Fibroblast of skin of right quadriceps (primary cell): Measurements from ENCODE around the gene CDRT15.
"Not testable (repeated sequence)": the region's sequence is repeated elsewhere in the genome, so short reads cannot be mapped to it uniquely, and the experiment has no call there.

Source experiments
- DNase-seq: peaks from one replicate; pipeline ENCODE4 v3.0.0-alpha.2; 2013

Gene CDRT15

DNA sequence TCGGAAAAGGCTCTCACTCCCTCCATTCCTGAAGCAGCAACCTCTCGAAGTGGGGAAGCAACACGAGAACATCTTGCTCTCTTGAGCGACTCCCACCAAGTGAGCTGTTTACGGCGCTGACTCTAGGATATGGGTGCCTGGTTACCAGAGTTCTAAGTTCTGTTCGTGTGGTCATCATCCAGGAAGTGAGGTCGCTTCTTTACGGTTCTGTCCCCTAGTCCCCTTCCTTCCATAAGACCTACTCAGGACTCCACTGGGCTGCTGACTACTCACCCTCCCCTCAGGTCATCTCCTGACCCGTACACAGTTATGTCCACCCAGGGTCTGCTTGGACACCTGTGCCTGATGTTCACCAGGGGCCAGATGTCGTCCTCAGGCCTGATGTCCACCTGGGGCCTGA is at the start of gene CDRT15:
Gene CDRT15 (minus strand): TSS at position 101 of the 400 bp plus-strand sequence. CDS start 29 bp downstream, at position 72.
- DNase-seq: not testable (repeated sequence)

DNA sequence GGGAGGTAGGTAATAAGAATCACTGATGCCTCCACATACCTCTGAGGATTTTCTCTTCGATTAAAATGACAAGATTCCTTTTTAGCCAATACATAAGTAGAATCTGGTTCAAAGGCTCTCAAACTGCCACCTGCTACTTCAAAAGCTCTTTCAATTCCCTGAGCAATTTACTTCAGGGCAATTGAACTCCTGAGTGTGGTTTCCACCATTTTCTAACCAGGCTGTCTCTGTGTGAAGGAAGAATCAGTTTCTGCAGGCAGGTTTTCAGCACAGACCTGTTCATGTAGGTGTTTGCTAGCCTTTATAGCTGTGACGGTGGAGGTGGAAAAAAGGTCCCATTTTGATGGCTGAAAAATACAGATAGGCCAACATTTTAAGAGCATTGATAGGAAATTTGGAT is 46.1 kb upstream of the CDRT15 start:
- DNase-seq: no peak

DNA sequence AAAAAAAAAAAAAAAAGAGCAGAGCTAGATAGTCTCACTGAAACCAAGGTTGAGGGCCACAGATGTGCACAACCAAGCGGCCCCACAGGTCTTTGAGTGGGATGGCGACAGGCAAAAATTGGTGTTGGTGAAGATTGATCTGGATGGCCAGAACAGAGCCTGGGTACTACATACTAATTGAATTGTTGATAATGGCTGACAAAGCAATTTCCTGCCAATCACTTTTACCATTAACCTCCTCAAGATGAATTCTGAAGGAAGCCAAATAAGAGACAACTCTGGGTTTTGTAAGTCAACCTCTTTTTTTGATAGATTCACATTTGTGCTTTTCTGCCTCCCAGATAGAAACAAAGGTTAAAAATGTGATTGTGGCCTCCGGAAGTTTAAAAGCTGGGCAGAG is 44.9 kb upstream of the CDRT15 start:
- DNase-seq: no peak

DNA sequence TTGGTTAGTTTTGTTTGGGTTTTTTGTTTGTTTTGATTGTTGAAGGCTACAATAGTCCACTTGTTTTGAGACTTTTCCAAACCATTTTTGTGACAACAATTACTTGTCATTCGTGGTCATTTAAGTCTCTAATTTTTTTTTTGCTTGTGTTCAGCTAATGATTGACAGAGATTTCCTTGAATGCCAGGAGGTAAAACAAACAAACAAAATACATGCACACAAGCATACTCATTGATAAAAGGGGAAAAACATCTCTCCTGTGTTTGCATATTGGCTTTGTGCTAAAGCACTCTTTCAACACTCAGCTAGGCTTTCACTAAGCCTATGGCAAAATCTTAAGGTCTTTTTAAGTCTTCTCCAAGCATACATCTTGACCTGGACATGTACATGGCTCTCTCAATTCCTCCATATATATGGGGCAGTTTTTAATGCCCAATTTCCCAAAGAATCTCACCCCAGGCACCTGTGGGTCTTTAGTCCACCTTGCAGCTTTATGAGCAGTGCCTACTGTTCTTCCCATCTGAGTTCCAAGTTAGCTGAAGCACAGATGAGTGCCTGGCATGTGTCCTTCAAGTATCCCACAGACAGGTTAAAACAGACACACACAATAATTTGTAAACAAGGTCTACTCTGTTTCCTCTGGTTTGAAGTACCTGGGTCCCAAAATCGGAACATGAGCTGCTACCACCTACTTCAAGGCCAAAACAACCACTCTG is 40.0 kb upstream of the CDRT15 start:
- DNase-seq: no peak

DNA sequence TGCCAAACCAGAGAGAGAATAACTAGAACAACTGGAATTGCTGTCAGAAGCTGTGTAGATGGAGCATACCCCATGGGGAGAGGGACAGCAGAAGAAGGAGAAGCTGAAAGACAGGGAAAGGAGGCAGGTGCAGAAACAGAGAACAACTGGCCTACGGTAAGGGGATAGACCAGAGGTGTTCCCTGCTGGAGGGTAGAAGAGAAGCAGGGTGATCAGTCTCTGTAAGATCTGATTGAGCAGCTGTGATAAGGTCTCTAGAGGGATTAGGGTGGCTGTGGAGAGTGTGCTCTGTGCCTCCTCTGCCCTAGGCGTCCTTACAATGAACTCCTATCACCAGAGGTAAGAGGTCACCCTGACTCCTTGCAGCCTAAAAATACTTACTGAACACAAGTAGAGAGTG is 33.8 kb upstream of the CDRT15 start:
- no peak for DNase-seq

DNA sequence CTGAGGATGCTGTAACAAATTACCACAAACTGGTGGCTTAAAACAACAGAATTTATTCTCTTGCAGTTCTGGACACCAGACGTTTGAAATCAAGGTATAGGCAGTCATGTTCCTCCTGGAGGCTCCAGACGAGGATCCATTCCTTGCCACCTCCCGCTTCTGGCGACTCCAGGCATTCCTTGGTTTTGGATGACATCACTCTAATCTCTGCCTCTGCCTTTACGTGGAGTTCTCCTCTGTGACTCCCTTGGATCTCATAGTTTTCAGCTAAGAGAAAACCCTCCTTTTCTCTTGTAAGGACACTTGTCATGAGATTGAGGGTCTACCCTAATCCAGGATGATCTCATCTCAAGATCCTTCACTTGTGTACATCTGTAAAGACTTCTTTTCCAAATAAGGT is 32.8 kb upstream of the CDRT15 start:
- DNase-seq: no peak

DNA sequence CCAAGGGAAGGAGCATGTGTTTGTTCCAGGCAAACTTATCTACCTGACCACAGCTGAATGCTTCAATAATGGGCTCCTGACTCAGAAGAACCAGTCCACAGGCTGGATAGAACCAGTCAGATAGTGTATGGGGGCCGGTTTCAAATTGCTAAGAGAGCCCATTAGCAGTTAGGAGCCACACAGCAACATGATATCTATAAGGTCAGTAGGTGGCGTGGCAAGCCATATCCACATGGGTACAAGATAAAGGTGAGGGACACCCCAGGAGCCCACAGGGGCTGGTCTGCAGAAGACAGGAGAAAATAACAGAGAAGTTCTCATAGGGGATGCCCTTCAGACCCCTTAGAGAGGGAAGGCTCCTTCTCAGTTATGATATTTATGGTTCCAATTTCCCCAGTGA is 31.6 kb upstream of the CDRT15 start:
- no peak for DNase-seq

DNA sequence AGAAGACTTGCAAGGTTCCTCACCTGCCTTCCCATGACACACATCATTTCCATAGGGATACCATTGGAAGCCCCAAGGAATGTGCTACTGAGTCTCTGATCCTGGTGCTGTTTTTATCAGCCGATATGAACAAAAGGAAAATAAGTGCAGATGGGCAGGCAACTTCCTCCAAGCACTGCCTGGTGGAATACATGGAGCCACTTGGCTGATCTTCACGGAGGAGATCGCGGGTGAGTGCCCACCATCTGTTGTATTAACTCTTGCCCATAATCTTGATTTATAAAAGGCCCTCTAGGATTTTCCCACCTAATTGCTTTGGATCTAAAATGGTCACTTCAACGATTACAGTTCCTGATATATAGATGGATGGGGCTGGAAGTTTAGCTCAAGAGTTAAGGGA is 24.7 kb upstream of the CDRT15 start:
- DNase-seq: no peak

DNA sequence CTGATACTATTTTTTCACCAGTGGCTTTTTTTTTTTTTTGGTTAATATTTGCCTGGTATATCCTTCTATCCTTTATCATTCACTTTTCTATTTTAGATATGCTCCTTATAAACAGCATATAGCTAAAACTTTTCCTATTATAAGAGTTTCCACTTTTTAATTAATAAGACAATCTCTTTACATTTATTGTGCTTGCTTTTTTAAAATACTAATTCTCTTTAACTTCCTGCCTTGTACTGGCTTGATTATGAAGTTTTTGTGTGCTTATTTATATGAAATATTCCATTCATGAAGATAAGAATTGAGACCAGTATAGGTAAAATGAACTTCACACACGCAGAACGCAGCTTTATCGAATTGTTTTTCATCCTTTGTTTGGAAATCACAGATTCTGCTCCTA is 9.0 kb upstream of the CDRT15 start:
- DNase-seq: no peak

DNA sequence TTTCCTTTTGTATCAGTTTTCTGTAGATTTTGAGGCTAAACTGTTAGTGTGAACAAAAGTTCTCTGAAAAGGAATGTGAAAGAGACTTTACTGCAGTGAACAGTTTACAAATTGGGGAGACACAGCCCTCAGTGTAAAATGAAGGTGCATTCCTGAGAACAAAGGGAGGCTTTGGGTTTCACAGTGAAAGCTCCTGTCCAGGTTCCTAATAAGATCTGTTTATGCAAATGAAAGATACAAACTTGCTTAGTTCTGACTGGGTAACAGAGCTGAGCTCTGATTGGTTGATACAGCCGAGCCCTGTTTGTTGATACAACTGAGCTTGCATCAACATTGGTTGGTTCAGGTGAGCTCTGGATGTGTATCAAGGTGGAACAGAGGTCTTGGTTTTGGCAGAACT is 8.3 kb upstream of the CDRT15 start:
- DNase-seq: no peak

DNA sequence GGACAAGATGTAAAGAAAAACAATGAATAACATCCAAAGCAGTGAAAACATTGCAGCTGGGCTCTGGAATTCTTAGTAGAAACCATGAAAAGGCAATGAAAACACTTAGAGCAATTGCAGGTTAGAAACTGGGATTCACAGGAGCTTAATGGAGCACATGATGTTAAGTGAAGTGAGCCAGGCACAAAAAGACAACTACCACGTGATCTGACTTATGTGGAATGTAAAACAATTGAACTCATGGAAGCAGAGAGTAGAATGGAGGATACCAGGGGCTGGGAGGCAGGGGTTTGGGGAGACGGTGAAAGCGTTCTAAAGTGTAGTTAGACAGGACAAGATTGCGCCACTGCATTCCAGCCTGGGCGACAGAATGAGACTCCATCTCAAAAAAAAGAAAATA is 2.6 kb upstream of the CDRT15 start:
- not testable (repeated sequence) for DNase-seq

DNA sequence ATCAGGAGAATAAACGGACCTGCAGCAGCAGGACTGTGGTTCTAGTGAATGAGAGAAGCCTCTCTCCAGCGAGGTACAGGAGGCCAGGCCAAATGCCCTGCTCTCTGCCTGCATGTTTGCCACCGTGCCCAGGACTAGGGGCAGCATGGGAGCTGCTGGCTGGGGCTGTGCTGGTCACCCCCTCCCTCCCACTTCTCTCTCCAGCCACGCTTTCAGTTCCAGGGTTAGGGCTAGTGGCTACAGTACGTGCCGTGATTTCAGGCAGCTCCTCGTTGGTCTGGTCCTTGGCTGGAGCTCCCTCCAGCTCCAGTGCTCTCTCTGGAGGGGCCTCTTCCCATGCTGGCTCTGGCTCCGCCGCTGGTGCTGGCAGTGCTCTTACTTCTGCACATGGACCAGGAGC is 630 bp downstream of the CDRT15 start:
- not testable (repeated sequence) for DNase-seq

DNA sequence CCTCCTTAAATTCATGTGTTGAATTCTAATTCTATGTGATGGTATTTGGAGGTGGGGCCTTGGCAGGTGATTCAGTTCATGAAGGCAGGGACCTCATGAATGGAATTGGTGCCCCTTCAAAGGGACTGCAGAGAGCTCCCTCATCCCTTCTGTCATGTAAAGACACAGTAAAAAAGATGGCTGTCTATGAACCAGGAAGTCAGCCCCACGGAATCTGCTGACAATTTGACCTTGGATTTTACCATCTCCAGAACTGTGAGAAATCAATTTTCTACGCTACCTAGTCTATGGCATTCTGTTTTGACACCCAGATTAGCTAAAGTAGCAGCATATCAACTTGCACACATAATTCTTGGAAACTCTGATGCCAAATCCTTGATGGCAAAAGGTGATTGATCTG is 1.6 kb downstream of the CDRT15 start:
- DNase-seq: not testable (repeated sequence)

DNA sequence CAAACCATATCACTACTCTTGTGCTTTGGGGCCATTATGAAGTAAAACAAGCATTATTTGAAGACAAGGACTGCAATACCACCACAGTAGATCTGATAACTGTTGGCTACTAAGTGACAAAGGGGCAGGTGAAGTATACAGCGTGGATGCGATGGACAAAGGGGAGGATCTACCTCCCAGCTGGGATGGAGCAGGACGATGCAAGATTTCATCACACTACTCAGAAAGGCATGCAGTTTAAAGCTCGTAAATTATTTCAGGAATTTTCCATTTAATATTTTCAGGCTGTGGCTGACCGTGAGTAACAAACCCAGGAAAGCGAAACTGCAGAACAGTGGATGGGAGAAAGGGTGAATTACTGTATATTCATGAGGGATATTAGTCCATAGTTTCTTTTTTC is 5.5 kb downstream of the CDRT15 start:
- peak; percentile 45 for DNase-seq

DNA sequence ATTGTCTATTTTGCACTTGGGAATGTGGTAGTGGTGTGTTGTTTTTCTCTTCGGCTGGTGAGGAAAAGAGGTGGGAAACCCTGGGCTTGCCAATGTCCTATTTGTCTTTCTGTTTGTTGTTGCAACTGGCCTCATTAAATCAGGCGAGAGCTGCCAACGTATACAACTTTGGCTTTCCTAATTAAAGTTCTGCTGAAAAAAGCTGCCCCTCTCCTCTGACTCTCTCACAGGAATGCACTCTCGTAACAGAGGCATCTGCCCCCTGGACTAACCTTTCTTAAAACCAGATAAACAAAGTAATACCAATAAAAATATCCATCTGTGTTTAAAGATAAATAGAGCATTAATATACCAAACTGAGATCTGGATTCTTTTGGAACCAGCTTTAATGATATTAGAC is 7.8 kb downstream of the CDRT15 start:
- DNase-seq: peak; percentile 38

DNA sequence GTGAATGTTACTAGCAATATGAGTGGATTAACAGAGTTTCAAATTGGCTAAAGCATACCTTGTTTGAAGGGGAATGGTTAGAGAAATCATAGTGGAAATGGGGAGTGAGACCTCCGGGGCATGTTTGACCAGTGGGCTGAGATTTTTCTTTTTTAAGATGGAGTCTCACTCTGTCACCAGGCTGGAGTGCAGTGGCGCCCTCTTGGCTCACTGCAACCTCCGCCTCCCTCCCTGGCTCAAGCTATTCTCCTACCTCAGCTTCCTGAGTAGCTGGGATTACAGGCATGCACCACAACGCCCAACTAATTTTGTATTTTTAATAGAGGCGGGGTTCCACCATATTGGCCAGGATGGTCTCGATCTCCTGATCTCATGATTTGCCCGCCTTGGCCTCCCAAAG is 9.6 kb downstream of the CDRT15 start:
- DNase-seq: no peak

DNA sequence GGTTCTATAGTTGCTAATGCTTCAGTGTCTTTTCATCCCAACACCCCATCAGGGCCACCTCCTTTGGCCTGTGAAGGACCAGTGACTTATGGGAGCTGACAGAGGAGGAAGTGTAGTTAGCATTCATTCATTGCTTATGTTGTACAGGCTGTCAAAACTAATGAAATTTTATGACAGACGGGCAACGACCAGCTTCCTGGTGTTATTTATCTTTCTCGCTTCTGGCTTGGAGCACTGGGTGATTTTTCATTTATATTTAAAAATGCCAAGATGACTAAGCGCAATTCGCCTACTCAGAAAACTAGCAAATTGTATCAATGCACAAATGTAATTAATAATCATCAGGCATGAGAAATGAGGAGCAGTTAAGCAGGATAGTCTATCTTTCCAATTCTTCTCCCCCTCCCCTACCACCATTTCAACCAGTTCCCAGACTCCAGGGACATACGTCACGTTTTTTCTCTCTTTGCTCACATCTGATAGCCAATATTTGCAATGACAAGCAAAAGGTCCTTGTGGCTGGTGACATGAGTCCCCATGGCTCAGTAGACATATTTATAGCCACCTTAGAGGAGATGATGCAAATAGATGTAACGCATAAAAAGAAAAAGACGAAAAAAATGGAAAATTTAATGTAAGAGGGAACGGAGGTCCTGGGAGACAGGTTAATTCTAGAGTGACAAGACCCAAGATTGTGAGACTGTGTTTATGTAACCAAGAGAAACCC is 11.2 kb downstream of the CDRT15 start:
- no peak for DNase-seq

DNA sequence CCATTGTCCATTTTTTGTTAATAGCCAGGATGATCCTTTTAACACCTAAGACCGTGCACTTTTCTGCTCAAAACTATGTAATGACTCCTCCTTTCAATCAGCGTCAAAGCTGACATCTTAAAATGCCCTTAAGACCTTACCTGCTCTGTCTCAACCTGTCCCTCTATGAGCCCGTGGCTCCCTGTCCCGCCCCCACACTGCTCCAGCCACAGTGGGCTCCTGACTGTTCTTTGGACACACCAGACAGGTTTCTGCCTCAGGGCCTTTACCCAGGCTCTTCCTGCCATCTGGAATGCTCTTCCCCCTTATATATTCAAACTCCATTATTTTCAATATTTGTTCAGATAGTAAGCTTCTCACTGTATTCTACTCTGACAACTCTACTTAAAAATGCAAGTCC is 14.1 kb downstream of the CDRT15 start:
- DNase-seq: no peak

DNA sequence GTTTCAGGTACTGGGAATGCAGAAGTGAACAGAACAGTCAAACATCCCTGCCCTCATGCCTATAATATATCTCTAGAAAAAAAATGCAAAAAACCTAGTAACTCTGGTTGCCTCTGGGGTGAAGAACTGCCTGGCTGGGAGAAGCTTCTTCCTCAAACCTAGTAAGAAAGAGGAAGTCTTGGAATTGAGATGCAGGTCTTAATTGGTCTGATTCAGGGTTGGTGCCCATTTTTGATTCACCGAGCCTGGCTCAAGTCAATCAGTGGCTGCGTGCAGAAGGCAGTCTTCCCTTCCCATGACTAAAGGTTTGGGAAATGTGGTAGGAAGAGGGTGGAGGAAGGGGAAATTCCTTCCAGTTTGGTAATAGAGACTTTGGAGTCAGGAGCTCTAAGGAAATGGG is 22.4 kb downstream of the CDRT15 start:
- peak; percentile 44 for DNase-seq

DNA sequence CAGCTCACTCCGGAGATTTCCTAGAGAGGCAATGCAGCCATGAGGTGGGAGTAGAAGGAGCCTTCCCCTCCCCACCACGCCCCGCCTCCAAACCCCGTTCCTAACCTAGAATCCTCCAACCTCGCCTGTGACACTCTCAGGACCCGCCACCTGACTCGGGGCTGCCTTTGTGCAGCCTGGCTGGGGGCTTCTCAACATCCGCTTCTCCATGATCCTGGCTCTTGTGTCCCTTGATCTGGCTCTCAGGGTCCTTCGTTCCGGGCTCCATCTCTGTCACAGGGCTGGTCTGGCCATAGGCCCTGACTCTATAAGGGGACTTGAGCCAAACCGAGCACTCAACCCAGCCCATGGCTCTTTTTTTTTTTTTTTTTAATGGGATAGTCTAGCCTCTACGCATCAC is 24.3 kb downstream of the CDRT15 start:
- DNase-seq: no peak

DNA sequence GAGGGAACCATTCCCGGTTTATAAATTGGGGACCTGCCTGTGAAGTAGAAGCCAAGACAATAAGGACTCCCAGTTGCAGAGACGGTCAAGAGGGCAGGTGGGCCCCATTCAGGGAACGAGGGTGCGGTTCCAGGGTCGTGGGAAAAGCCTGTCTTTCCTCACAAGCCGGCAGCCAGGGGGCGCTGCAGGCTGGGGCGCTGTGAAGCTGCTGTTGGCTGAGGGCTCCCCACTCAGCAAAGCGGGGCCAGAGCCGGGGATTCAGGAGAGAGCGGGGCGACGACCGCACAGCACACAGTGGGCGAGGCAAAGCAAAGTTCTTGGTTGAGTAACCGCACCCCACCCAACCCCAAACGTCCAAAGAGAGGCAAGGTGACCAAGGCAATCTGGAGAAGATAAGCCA is 24.9 kb downstream of the CDRT15 start:
- DNase-seq: no peak

DNA sequence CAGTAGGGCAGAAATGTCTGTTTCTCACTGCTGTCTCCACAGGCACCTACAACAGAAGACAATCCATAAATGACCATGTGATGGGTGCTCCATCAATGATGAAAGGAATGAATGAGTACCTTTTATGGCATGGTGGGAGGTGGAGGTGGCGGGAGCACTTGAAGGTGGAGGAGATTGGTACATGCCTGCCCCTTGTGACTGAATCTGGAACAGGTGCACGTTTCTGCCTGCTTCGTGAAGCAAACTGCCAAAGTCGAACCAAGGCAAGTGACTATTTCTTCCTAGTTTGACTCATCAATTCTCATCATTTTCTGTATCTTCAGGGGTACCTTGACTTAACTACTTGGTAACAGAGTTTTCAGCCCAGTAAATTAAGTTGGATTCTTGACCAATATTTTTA is 25.4 kb downstream of the CDRT15 start:
- DNase-seq: no peak

DNA sequence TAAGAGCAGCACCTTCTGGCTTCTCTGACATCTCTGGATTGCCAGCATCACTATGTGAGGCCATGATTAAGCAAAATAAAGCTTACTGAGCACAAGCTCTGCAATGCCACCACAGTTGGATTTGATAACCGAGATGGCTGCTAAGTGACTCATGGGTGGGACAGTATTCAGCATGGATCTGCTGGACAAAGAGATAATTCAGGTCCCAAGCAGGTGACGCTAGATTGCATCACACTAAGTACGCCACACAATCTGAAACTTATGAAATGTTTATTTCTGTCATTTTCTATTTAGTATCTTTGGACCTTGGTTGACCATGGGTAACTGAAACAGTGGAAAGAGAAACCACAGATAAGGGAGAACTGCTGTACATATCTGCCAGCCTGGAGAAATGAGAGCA is 27.4 kb downstream of the CDRT15 start:
- no peak for DNase-seq

DNA sequence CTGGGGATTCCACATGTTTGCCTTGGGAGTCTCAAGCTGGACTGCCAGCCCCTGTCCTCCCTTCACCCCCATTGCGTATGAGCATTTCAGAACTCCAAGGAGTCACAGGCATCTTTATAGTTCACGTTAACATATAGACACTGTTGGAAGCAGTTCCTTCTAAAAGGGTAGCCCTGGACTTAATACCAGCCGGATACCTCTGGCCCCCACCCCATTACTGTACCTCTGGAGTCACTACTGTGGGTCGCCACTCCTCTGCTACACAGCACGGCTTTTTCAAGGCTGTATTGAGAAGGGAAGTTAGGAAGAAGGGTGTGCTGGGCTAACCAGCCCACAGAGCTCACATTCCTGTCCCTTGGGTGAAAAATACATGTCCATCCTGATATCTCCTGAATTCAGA is 28.9 kb downstream of the CDRT15 start:
- DNase-seq: no peak

DNA sequence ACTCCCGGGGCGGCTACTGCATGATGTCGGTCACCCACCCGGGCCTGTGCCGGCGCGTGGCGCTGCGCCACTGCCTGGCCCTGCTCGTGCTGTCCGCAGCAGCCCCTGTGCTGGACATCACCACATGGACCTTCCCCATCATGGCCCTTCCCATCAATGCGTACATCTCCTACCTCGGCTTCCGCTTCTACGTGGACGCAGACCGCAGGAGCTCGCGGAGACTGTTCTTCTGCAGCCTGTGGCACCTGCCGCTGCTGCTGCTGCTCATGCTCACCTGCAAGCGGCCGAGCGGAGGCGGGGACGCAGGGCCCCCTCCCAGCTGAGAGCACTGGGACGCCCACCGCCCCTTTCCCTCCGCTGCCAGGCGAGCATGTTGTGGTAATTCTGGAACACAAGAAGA is 29.8 kb downstream of the CDRT15 start:
- DNase-seq: no peak
